ENCODE data around the gene IRF5.
A peak's percentile ranks its signal among the peaks of the same experiment; 100 is the strongest.

Gene IRF5

DNA sequence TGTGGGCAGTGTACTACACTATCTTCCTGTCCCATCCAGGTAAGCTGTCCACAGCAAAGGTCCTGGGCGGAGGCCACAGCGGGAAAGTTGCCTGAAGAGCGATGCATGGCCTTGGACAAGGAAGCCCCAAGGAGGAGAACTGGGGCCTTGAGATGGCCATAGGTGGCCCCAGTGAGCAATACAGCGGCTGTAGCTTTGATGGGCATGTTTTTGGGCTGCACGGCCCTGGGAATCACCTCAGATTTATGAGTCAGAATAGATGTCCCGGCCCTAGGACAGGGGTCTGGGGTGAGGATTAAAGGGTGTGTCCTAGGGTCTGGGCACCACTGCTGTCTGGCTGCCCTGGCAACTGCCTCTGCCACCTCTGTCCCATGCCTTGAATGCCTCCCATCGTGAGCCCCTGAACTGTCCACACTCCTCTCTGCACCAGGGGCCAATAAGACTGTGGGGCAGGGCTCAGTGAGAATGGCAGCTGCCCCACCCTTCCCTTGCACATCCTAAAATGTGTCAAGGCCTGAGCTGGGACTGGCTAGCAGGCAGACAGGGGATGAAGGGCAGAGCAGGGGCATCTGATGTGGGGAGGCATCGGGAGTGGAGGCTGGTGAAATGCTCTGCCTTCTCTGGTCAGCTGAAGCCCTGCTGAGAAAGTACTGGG is 9.4 kb upstream of the IRF5 start:
- Histone ChIP-seq H3K36me3 (ENCODE audit: low read depth) (no peaks in the 10 kb centered on the region), H3K4me3 (ENCODE audit: severe bottlenecking) (no peak overlapping the region), H3K27me3 (ENCODE audit: insufficient read depth, poor library complexity, severe bottlenecking) (peaks cover 6% of the 10 kb centered on the region), H3K27ac (ENCODE audit: poor library complexity, severe bottlenecking) (no peak overlapping the region), H3K9me3 (ENCODE audit: severe bottlenecking) (no peaks in the 10 kb centered on the region), H3K4me1 (ENCODE audit: insufficient read depth, poor library complexity, severe bottlenecking) (no peaks in the 10 kb centered on the region)
- TF ChIP-seq, protein P1, sequence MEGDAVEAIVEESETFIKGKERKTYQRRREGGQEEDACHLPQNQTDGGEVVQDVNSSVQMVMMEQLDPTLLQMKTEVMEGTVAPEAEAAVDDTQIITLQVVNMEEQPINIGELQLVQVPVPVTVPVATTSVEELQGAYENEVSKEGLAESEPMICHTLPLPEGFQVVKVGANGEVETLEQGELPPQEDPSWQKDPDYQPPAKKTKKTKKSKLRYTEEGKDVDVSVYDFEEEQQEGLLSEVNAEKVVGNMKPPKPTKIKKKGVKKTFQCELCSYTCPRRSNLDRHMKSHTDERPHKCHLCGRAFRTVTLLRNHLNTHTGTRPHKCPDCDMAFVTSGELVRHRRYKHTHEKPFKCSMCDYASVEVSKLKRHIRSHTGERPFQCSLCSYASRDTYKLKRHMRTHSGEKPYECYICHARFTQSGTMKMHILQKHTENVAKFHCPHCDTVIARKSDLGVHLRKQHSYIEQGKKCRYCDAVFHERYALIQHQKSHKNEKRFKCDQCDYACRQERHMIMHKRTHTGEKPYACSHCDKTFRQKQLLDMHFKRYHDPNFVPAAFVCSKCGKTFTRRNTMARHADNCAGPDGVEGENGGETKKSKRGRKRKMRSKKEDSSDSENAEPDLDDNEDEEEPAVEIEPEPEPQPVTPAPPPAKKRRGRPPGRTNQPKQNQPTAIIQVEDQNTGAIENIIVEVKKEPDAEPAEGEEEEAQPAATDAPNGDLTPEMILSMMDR (IDR thresholded peaks at IDR 0.05; ENCODE audit: poor library complexity, severe bottlenecking): no peak
- DNase-seq (ENCODE audit: low spot score): peak; percentile 20
- no peak for ATAC-seq (ENCODE audit: low read depth)

DNA sequence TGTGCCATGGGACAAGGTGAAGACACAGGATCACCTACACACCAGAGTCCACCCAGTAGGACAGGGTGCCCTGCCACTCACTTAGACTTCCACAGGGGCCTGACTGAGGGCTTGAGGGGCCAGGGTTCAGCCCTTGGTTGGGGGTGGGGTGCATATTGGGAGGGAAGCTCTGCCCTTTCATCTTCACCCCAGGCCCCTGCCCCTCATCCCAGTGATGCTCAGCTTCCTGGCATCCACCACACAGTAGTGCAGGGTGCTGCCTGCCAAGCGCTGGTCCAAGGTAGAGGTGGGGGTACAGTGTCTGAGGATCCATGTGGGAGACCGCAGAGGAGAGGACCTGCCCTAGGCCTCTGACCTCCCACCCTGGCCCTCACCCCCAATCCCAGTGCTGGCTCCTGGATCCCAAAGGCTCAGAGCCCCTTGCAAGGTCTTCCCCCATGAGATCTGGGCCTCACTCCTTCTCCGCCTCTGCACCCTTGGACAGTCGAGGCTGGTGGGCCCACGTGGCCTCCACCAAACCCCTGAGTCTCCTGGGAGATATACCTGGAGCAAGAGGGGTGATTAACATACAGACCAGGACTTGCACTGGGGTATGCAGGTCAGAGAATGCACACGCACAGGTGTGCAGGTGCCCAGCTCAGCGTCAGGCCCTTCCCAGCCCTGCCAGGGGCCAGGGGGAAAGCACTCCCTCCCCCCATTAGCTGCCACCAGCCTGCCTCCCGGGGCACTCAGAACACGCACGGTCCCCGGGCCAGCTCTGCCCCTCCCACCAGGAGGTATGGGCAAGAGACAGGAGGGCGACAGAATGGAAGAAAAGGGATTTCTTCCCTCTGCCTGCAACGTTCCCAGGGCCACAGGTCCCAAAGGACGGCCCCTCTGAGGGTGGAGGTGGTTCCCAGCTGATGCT is 8.6 kb upstream of the IRF5 start:
- no peaks in the 10 kb centered on the region for H3K9me3 ChIP-seq (ENCODE audit: severe bottlenecking)
- H3K4me1 ChIP-seq (ENCODE audit: insufficient read depth, poor library complexity, severe bottlenecking): no peaks in the 10 kb centered on the region
- TF ChIP-seq, protein P1 (IDR thresholded peaks at IDR 0.05; ENCODE audit: poor library complexity, severe bottlenecking): no peak
- DNase-seq (ENCODE audit: low spot score): peak; percentile 41
- no peak overlapping the region for H3K27ac ChIP-seq (ENCODE audit: poor library complexity, severe bottlenecking)
- ATAC-seq (ENCODE audit: low read depth): no peak
- no peaks in the 10 kb centered on the region for H3K36me3 ChIP-seq (ENCODE audit: low read depth)
- H3K4me3 ChIP-seq (ENCODE audit: severe bottlenecking): no peak overlapping the region
- H3K27me3 ChIP-seq (ENCODE audit: insufficient read depth, poor library complexity, severe bottlenecking): peaks cover 6% of the 10 kb centered on the region

DNA sequence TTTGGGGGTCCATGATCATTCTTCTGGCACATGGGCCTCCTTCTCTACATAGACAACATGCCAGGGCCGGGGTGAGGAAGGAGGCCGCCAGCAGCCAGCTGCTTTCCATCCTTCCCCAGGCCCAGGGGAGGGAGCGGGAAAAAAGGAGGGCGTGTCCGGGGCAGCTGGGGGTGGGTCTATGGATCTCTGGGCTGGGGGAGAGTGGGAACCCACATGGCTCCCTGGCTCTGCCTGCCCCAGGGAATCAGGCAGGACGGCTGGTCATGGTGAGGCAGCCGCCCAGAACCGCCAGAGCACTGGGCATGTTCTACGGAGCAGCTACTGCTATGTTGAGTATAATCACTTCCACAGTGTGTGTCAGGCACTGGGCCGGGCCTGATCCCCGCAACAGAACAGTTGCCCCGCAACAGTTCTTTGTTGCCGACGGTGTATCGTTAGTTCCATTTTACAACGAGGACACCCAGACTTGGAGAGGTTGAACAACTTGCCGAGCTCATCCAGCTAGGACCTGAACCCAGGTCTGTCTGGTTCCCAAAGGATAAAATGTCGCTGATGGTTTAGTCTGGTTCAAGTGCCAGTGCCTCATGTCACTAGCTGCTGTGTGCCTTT is 6.4 kb upstream of the IRF5 start:
- H3K4me3 ChIP-seq (ENCODE audit: severe bottlenecking): no peak overlapping the region
- H3K27ac ChIP-seq (ENCODE audit: poor library complexity, severe bottlenecking): no peak overlapping the region
- H3K4me1 ChIP-seq (ENCODE audit: insufficient read depth, poor library complexity, severe bottlenecking): no peaks in the 10 kb centered on the region
- TF ChIP-seq, protein P1 (IDR thresholded peaks at IDR 0.05; ENCODE audit: poor library complexity, severe bottlenecking): no peak
- no peaks in the 10 kb centered on the region for H3K9me3 ChIP-seq (ENCODE audit: severe bottlenecking)
- ATAC-seq (ENCODE audit: low read depth) (no peak), DNase-seq (ENCODE audit: low spot score) (no peak)
- no peaks in the 10 kb centered on the region for H3K27me3 ChIP-seq (ENCODE audit: insufficient read depth, poor library complexity, severe bottlenecking)
- no peaks in the 10 kb centered on the region for H3K36me3 ChIP-seq (ENCODE audit: low read depth)

DNA sequence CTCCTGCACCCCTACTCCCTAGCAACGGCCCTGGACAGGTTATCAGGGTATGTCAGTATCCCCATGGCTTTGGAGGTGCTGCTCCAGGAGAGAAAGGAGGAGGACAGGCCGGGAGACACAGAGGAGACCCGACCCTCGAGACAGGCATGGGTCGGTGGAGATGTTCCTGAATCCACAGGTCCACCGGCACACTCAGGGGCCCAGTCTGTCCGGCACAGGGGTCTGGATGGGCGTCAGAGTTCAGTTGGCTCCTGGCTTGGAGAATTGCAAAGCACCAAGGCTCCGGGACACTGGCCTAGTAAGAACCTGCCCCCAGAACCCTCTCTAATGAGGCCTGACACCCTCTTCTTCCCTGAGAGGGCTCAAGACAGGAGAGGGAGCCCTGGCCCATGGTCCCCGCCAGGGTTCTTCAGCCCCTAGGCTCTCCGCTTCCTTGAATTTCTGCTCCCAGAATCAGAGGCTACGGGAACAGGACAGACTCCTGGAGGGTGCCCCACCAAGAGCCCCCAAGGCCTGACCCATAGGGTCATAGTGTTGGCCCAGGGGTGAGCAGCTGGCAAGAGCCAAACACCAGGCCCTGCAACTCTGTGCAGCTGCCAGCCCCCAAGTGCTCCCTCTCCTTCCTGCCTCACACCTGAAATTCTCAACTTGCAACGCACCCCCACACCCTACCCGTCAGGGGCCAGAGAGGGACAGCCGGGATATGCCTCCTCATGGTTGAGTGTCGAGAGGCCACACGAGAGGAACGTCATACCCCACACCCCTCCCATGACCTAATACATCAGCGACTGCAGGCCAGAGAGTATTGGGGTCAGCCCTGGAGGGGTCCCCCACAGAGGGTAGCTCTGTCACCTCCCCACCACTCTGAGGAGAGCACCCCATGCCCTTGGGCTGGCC is 5.5 kb upstream of the IRF5 start:
- H3K4me3 ChIP-seq (ENCODE audit: severe bottlenecking): no peak overlapping the region

More for the DNA sequence above, 5.5 kb upstream of the IRF5 start:
- H3K9me3 ChIP-seq (ENCODE audit: severe bottlenecking): no peaks in the 10 kb centered on the region
- ATAC-seq (ENCODE audit: low read depth) (no peak), DNase-seq (ENCODE audit: low spot score) (peak; percentile 56)
- no peak overlapping the region for H3K27ac ChIP-seq (ENCODE audit: poor library complexity, severe bottlenecking)
- H3K27me3 ChIP-seq (ENCODE audit: insufficient read depth, poor library complexity, severe bottlenecking): no peaks in the 10 kb centered on the region
- TF ChIP-seq, protein P1 (IDR thresholded peaks at IDR 0.05; ENCODE audit: poor library complexity, severe bottlenecking): no peak
- no peaks in the 10 kb centered on the region for H3K36me3 ChIP-seq (ENCODE audit: low read depth)
- H3K4me1 ChIP-seq (ENCODE audit: insufficient read depth, poor library complexity, severe bottlenecking): no peaks in the 10 kb centered on the region

Measured in RWPE2 (cell line).